ENCODE data around the gene TBL1X.

TBL1X gene

GRCh38 chrX:9638871-9639270 is 174.0 kb downstream of the TBL1X start:
- FAIRE-seq: no peak

GRCh38 chrX:9642270-9642995 is 177.6 kb downstream of the TBL1X start:
- FAIRE-seq: no peak

GRCh38 chrX:9643807-9644206 is 178.9 kb downstream of the TBL1X start:
- FAIRE-seq: no peak

- no peak for FAIRE-seq
These were observed 179.5 kb downstream of the TBL1X start for GRCh38 chrX:9644335-9644734.

- FAIRE-seq: no peak
These were observed 181.8 kb downstream of the TBL1X start for GRCh38 chrX:9646471-9647224.

GRCh38 chrX:9647431-9647830 is 182.6 kb downstream of the TBL1X start:
- no peak for FAIRE-seq

GRCh38 chrX:9650091-9650490 is 185.2 kb downstream of the TBL1X start:
- FAIRE-seq: no peak

- no peak for FAIRE-seq
These were observed 186.9 kb downstream of the TBL1X start for GRCh38 chrX:9651737-9652136.

- FAIRE-seq: no peak
These were observed 190.1 kb downstream of the TBL1X start for GRCh38 chrX:9654929-9655328.

GRCh38 chrX:9656277-9656676 is 191.4 kb downstream of the TBL1X start:
- FAIRE-seq: no peak

GRCh38 chrX:9656871-9657270 is 192.0 kb downstream of the TBL1X start:
- no peak for FAIRE-seq

- no peak for FAIRE-seq
These were observed 192.9 kb downstream of the TBL1X start for GRCh38 chrX:9657590-9658256.

GRCh38 chrX:9658409-9658808 is 193.6 kb downstream of the TBL1X start:
- no peak for FAIRE-seq

- no peak for FAIRE-seq
These were observed 194.8 kb downstream of the TBL1X start for GRCh38 chrX:9659571-9660195.

GRCh38 chrX:9662148-9662547 is 197.3 kb downstream of the TBL1X start:
- no peak for FAIRE-seq

GRCh38 chrX:9663216-9663615 is 198.4 kb downstream of the TBL1X start:
- no peak for FAIRE-seq

- no peak for FAIRE-seq
These were observed 199.4 kb downstream of the TBL1X start for GRCh38 chrX:9664224-9664623.

- FAIRE-seq: no peak
These were observed 200.3 kb downstream of the TBL1X start for GRCh38 chrX:9665113-9665512.

GRCh38 chrX:9668537-9668936 is 203.7 kb downstream of the TBL1X start:
- FAIRE-seq: no peak

- no peak for FAIRE-seq
These were observed 205.4 kb downstream of the TBL1X start for GRCh38 chrX:9670136-9670814.

- FAIRE-seq: no peak
These were observed 207.1 kb downstream of the TBL1X start for GRCh38 chrX:9671998-9672397.

GRCh38 chrX:9676306-9676705 is 211.4 kb downstream of the TBL1X start:
- no peak for FAIRE-seq

GRCh38 chrX:9676738-9677097 is 211.9 kb downstream of the TBL1X start:
- no peak for FAIRE-seq
